T-helper 2 cell treated with Interferon-gamma antibody and Interleukin-4, amounts not matched to agents 5 μg/mL and 100 μg/mL, for 36 hours (primary cell): ENCODE results near the gene WDR54.

Experiments used
- DNase-seq: peaks from one replicate; pipeline ENCODE4 v3.0.0; 2021; ENCODE audit warnings: low spot score
- H3K27ac Mint-ChIP-seq: one replicate; pipeline ENCODE4 v1.8.0; 2021; ENCODE audit warnings: mild to moderate bottlenecking, mixed read lengths
- H3K27me3 Mint-ChIP-seq: one replicate; pipeline ENCODE4 v1.8.0; 2021; ENCODE audit warnings: low read depth, mixed read lengths
- H3K36me3 Mint-ChIP-seq: one replicate; pipeline ENCODE4 v1.8.0; 2021; ENCODE audit warnings: low read depth, mixed read lengths
- H3K4me1 Mint-ChIP-seq: one replicate; pipeline ENCODE4 v1.8.0; 2021; ENCODE audit warnings: low read depth, mixed read lengths
- H3K4me3 Mint-ChIP-seq: one replicate; pipeline ENCODE4 v1.8.0; 2022; ENCODE audit warnings: mild to moderate bottlenecking, moderate library complexity, mixed read lengths
- H3K9me3 Mint-ChIP-seq: one replicate; pipeline ENCODE4 v1.8.0; 2021; ENCODE audit warnings: mixed read lengths

The WDR54 gene

DNA sequence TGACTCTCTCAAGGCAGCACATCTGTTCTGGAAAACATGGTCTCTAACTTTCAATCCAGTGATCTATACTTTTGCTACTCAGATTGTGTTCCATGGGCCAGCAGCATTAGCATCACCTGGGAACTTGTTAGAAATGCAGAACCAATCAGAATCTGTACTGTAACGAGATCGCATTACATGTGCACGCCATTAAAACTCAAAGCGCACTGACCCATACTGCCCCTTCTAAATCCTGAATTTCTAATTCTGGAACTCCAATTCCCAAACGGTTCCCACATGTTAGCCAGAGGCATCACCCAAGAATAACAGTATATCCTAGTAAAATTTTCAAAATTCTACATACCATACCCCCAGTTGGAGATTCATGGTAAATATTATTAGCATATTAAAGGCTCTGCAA lies 30.9 kb upstream of the WDR54 start:
- H3K4me3 Mint-ChIP-seq = peak overlapping the region; percentile 94
- H3K27me3 Mint-ChIP-seq = peaks cover 5% of the 10 kb centered on the region
- no peaks in the 10 kb centered on the region for H3K36me3 Mint-ChIP-seq
- DNase-seq = no peak
- H3K9me3 Mint-ChIP-seq = no peaks in the 10 kb centered on the region
- H3K4me1 Mint-ChIP-seq = peaks cover 11% of the 10 kb centered on the region
- no peak overlapping the region for H3K27ac Mint-ChIP-seq

DNA sequence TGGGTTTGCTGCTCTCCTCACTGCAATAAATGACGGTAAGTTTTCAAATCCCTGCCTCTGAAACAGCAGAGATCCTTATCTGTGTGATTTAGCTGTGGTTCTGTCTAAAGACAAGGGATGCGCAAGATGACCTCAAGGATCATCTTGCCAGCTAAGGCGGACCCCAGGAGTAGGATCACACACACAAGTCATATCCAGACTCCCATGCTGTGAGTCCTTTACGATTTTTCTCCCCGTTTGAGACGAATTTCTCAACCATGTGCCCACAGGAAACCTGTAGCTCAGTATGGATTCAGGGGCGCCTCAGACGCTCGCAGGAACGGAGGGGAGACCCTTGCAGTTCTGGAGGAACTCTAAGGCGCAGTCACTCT lies 30.3 kb upstream of the WDR54 start:
- peak overlapping the region; percentile 83 for H3K27ac Mint-ChIP-seq
- peaks cover 5% of the 10 kb centered on the region for H3K27me3 Mint-ChIP-seq
- DNase-seq = no peak
- no peaks in the 10 kb centered on the region for H3K36me3 Mint-ChIP-seq
- peaks cover 11% of the 10 kb centered on the region for H3K4me1 Mint-ChIP-seq
- H3K9me3 Mint-ChIP-seq = no peaks in the 10 kb centered on the region
- peak overlapping the region; percentile 94 for H3K4me3 Mint-ChIP-seq

DNA sequence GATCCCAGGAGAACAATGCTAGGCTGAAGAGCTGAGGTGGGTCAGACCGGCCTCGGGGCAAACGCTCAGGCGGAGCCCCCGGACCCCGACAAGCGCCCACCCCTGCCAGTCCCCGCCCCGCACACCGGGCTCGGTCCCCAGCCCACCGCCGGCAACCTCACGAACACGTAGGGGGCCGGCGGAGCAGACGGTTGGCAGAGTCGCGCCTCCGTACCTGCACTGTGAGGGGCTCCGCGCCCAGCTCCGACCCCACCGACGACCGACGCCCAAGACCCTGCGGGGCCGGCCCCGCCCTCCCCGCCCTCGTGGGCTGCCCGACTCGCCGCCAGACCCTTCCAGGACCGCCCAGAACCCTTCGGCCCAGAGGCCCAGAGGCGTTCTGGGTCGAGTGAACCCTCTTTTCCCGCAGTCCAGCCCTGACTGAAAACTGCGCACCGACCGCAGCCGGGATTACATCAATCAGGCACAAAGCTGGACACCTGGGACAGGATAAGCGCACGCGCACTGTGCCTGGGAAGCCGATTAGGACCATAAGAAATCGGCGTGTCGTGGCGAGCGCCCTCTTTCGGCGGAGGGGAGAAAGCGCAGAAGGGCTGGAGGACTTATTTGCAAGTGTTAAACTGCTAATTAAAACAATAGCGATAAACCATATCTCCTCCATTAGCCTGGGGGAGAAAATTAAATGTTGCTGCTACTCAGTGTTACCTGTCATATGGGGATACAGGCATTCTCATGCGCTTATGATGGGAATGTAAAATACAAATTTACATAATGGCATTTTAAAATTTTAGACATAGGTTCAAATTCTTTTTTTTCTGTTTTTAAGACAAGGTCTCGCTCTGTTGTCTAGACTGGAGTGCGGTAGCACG lies 29.7 kb upstream of the WDR54 start:
- H3K9me3 Mint-ChIP-seq = no peaks in the 10 kb centered on the region
- H3K4me1 Mint-ChIP-seq = peaks cover 11% of the 10 kb centered on the region
- peaks cover 5% of the 10 kb centered on the region for H3K27me3 Mint-ChIP-seq
- DNase-seq = peak; percentile 88
- peak overlapping the region; percentile 94 for H3K4me3 Mint-ChIP-seq
- no peaks in the 10 kb centered on the region for H3K36me3 Mint-ChIP-seq
- peak overlapping the region; percentile 98 for H3K27ac Mint-ChIP-seq

DNA sequence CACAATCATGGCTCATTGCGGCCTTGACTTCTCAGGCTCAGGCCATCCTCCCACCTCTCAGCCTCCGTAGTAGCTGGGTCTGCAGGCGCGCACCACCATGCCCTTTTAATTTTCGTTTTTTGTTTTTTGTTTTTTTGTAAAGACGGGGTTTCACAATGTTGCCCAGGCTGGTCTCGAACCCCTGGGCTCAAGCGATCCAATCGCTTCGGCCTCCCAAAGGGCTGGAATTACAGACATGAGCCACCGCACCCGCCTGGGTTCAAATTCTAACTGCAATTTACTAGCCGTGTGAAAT lies 29.1 kb upstream of the WDR54 start:
- Mint-ChIP-seq H3K4me3 (peak overlapping the region; percentile 20), H3K27me3 (peaks cover 5% of the 10 kb centered on the region)

DNA sequence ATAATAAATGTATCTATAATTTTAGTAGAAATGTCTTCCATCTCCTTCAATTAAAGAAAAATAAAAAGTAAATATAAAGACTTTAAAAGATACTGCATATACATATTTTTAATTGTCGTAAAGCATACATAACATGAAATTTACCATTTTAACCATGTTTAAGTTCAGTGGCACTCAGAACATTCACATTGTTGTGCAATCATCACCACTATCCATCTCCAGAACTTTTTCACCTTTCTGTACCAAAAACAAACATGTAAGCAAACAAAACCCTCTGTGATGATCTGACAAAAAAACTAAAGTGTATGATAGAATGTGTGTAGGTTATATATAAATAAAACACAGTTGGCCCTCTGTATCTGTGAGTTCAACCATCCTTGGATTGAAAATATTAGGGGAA lies 28.0 kb upstream of the WDR54 start:
- DNase-seq = no peak
- Mint-ChIP-seq H3K4me3 (no peak overlapping the region), H3K27me3 (peaks cover 5% of the 10 kb centered on the region), H3K9me3 (no peaks in the 10 kb centered on the region), H3K27ac (no peak overlapping the region), H3K4me1 (peaks cover 11% of the 10 kb centered on the region), H3K36me3 (no peaks in the 10 kb centered on the region)

More for the DNA sequence above, 29.1 kb upstream of the WDR54 start:
- DNase-seq = no peak
- Mint-ChIP-seq H3K36me3 (no peaks in the 10 kb centered on the region), H3K27ac (no peak overlapping the region), H3K9me3 (no peaks in the 10 kb centered on the region), H3K4me1 (peaks cover 11% of the 10 kb centered on the region)

DNA sequence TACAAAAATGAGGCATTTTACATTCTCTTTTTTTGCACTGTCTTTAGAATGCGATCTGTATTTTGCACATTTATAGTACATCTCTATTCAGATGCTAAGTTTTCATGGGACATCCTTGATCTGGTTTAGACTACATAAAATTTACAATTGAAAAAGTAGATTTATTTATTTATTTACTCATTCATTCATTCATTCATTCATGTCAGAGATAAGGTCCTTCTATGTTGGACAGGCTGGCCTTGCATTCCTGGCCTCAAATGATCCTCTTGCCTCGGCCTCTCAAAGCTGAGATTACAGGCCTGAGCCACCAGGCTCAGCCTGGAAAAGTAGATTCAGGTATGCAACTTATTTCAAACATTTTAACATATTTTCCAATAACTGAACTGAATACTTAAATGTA lies 25.4 kb upstream of the WDR54 start:
- no peak for DNase-seq
- no peak overlapping the region for H3K27ac Mint-ChIP-seq
- peaks cover 5% of the 10 kb centered on the region for H3K4me1 Mint-ChIP-seq
- H3K36me3 Mint-ChIP-seq = no peaks in the 10 kb centered on the region
- H3K9me3 Mint-ChIP-seq = no peaks in the 10 kb centered on the region
- H3K4me3 Mint-ChIP-seq = no peak overlapping the region
- peaks cover 5% of the 10 kb centered on the region for H3K27me3 Mint-ChIP-seq

DNA sequence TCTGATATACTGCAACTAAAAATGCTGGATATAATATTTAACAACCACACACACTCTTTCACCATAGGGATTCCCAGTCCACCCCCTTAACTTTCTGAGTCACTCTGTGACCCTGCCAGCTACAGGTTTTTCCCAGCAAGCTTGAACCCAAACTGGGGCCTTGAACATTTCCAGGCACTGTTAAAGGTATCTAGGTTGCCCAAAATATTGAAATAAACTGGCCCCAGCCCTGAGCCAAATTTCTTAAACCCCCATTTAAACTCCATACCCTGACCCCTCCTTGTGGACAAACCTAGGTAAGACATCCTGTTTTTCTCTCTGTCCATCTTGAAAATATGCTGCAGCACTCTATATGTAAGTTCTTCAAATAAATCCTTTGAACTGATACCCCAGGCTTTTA lies 21.7 kb upstream of the WDR54 start:
- Mint-ChIP-seq H3K27ac (no peak overlapping the region), H3K36me3 (no peaks in the 10 kb centered on the region), H3K4me3 (no peak overlapping the region), H3K9me3 (no peaks in the 10 kb centered on the region), H3K27me3 (peaks cover 8% of the 10 kb centered on the region), H3K4me1 (peaks cover 2% of the 10 kb centered on the region)
- no peak for DNase-seq

DNA sequence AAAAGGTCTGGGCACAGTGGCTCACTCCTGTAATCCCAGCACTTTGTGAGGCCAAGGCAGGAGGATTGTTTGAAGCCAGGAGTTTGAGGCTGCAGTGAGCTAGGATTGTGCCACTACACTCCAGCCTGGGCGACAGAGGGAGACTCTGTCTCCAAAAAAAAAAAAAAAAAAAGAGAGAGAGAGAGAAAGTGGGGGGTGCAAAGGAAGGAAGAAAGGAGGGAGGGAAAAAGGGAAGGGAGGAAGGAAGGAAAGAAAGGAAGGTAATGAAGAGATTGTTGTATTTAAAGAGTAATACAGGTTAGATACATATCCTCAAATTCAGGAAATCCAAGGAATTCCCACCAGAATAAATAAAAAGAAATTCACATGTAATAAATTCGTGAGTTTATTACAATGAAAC lies 19.6 kb upstream of the WDR54 start:
- Mint-ChIP-seq H3K36me3 (no peaks in the 10 kb centered on the region), H3K27ac (no peak overlapping the region)

DNA sequence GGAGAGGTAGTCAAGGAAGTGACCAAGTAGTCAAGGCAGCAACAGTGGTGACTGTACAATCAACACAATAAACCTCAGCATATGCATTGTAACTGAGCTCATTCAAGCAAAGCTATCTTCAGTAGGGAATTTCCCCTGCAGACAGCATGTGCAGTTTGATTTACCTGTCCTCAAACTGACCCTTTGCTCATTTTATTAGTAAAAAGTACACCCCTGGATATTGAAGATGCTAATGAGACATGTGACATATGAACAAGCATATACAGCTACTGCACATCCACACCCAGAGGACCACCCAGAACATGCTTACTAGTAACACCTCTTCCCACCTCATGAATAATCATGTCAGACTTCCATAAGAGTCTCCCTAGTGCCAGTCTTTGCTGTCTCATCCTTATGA lies 15.5 kb upstream of the WDR54 start:
- H3K9me3 Mint-ChIP-seq = no peaks in the 10 kb centered on the region
- DNase-seq = no peak
- no peaks in the 10 kb centered on the region for H3K4me1 Mint-ChIP-seq
- no peak overlapping the region for H3K27ac Mint-ChIP-seq
- no peaks in the 10 kb centered on the region for H3K36me3 Mint-ChIP-seq
- no peak overlapping the region for H3K4me3 Mint-ChIP-seq
- peaks cover 17% of the 10 kb centered on the region for H3K27me3 Mint-ChIP-seq

More for the DNA sequence above, 19.6 kb upstream of the WDR54 start:
- DNase-seq = no peak
- peaks cover 4% of the 10 kb centered on the region for H3K27me3 Mint-ChIP-seq
- H3K4me1 Mint-ChIP-seq = peaks cover 2% of the 10 kb centered on the region
- no peaks in the 10 kb centered on the region for H3K9me3 Mint-ChIP-seq
- no peak overlapping the region for H3K4me3 Mint-ChIP-seq

DNA sequence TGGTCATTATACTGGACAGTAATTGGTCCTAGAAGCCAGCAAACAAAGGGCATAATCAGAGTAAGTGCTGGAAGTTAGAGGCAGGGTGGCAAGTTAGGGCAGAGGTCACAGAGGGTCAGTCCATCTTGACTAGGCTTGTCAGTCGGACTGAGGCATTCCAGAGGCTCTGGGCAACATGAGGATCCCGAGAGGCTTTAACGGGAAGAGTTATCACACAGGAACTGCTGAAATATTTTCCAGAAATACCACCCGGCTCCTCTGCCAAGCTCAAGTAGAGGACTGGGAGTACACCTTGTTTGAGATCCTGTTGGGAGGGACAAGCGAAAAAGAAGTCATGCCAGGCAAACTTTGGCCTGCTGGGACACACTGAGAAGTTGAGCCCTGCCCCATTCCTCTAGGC lies 13.8 kb upstream of the WDR54 start:
- H3K27me3 Mint-ChIP-seq = peaks cover 13% of the 10 kb centered on the region
- no peaks in the 10 kb centered on the region for H3K9me3 Mint-ChIP-seq
- H3K36me3 Mint-ChIP-seq = no peaks in the 10 kb centered on the region
- DNase-seq = no peak
- H3K27ac Mint-ChIP-seq = no peak overlapping the region
- H3K4me3 Mint-ChIP-seq = no peak overlapping the region
- H3K4me1 Mint-ChIP-seq = no peaks in the 10 kb centered on the region

DNA sequence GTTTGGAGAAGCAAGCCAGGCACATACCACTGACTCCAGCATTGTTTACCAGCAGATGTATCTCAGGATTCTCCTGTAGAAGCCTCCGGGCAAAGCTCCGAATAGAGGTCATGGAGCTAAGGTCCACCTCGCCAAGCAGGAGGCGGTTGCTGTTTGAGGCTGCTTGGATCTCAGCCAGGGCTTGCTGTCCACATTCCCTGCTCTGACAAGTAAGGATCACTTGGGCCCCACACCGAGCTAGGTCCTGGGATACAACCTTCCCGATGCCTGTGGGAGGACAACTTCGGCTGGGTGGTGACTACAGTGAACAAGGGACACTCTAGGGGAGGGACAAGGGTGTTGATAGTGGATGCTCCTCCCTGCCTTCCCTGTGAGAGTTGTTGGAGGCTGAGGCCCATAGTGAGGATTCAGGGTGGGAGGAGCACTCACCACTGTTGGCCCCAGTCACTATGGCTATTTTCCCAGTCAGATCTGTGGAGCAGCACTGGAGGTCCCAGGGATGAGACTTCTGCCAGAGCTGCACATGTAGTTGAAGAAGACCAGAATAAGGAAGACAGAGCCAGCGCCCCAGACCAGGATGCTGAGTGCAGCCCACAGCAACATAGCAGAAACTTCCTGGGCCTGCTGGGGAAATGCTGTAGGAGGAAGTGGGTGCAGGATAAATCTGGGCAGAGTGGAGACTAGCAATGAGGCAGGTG lies 8.4 kb upstream of the WDR54 start:
- DNase-seq = no peak
- no peaks in the 10 kb centered on the region for H3K36me3 Mint-ChIP-seq
- H3K9me3 Mint-ChIP-seq = no peaks in the 10 kb centered on the region
- H3K27ac Mint-ChIP-seq = no peak overlapping the region
- peaks cover 12% of the 10 kb centered on the region for H3K27me3 Mint-ChIP-seq
- no peak overlapping the region for H3K4me3 Mint-ChIP-seq
- peaks cover 4% of the 10 kb centered on the region for H3K4me1 Mint-ChIP-seq

DNA sequence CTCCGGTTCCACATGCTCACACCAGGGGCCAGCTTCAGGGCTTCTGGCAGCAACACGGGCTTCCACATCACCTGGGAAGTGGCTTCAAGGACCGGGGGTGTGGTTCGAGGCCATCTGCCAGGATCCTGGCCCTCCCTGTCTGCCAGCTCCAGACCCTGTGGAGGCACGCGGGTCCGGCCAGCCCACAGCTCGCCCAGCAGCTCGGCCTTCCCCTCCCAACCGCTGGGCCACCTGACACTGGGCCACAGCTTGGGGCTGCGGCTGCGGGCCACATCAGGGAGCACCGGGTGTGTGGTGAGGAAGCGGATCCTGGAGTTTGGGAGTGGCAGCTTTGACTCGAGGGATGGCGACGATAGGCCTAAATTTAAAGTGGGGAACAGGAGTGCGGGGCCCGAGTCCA lies 7.1 kb upstream of the WDR54 start:
- Mint-ChIP-seq H3K4me3 (peak overlapping the region; percentile 32), H3K27me3 (peaks cover 1% of the 10 kb centered on the region), H3K4me1 (peaks cover 4% of the 10 kb centered on the region), H3K9me3 (no peaks in the 10 kb centered on the region), H3K36me3 (no peaks in the 10 kb centered on the region), H3K27ac (no peak overlapping the region)
- DNase-seq = no peak

DNA sequence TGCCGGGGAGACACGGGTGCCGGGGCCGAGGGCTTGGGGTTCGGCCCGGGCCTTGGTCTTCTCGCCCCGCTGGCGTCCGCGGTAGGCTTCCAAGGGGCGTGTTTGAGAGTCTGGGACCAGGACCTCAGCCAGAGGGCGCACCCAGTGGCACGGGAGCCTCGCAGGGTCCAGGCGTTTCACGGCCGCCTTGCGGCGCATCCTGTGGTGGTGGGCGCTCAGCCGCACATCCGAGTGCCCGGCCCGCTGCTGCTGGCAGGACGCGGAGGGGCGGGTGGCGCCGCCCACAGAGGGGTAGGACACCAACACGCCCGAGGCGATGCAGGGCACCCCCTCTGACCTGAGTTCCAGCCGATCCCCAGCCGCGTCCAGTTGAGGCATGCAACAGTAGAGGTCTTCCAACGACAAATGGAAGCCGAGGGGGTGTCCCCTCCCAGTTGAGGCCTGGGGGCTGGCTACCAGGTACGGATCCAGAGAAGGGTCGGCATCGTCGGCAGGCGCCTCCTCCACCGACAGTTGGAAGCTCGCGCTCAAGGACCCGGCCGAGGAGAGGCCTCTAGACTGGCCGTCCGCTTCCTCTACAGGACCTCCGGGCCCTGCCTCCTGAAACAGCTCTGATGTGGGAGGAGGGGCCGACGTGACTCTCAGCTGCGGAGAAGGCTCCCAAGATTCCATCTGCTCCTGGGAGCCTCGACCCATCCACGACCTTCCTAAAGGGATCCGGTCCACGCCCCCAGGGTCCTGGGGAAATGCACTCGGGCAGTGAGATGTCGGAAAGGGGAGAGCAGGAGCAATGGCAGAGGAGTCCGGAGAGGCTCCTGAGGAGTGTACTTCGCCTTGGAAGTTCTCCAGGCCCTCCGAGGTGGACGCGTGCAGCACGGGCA lies 6.4 kb upstream of the WDR54 start:
- Mint-ChIP-seq H3K27me3 (no peaks in the 10 kb centered on the region), H3K4me3 (peak overlapping the region; percentile 45), H3K36me3 (no peaks in the 10 kb centered on the region), H3K27ac (no peak overlapping the region), H3K4me1 (peaks cover 8% of the 10 kb centered on the region), H3K9me3 (no peaks in the 10 kb centered on the region)
- DNase-seq = no peak
